GM21717 (cell line): ENCODE results near the gene NAA20.

Experiments
- ATAC-seq: cut with Tn5 transposase; IDR thresholded peaks from one replicate; pipeline ENCODE4 v1.9.1; 2021; ENCODE audit warnings: mild to moderate bottlenecking, moderate library complexity; ENCODE audit not compliant: unreplicated experiment

The NAA20 gene

GRCh38 chr20:20017844-20018185 lies 653 bp downstream of the NAA20 start:
- ATAC-seq: no peak

DNA sequence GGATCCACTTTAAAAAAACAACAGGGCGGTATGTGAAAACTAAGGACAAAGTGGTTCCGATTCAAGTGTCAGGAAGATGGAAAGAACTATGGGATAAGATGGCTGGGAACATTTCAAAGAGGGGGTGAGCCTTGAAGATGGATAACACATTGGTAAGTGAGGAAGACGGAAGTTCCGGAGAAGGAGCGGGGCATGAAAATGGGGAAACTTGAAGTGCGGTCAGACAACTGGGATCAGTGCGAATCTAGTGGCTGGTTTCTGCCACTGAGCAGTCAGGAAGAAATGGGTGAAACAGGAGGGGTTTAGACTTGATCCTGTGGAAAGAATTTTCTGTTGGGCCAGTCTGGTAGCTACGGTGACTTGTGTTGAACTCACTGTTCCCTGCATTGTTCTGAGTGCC lies 1.2 kb downstream of the NAA20 start:
- ATAC-seq: no peak

DNA sequence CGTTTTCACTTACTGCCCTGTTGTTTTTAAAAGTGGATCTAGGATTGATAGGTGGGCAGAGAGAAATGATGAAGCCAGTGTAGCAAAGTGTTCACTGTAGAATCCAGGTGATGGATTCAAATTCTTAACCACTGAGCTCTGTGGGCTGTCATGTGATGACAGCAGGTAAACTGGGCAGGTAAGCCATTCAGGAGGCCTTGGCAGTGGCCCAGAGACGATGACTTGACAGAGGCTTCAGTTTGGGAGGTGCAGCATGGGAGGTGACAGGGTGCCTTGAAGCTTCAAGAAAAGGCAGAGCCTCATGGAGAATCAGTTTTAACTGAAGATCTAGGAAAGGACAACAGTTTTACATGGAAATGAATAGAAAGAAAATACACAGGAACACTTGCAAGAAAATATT lies 2.0 kb downstream of the NAA20 start:
- ATAC-seq: no peak

GRCh38 chr20:20020908-20021307 lies 3.7 kb downstream of the NAA20 start:
- ATAC-seq: no peak

DNA sequence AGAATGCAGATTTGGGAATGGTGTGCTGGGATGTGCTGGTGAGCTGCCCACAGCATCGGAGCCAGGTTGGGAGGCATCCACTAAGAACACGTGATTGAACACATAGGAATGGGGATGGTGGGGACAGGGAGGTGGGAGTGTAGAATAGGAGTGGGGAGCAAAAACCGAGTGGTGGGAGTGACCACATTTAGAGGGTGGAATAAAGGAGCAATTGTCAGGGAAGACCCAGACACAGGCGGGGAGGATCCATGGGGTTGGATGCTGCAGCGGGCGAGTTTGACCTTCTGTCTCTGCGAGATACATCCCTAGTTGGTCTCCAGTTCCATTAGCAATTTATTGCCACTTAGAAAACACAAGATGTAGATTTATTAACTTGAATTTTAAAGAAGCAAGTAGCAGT lies 4.7 kb downstream of the NAA20 start:
- ATAC-seq: no peak

DNA sequence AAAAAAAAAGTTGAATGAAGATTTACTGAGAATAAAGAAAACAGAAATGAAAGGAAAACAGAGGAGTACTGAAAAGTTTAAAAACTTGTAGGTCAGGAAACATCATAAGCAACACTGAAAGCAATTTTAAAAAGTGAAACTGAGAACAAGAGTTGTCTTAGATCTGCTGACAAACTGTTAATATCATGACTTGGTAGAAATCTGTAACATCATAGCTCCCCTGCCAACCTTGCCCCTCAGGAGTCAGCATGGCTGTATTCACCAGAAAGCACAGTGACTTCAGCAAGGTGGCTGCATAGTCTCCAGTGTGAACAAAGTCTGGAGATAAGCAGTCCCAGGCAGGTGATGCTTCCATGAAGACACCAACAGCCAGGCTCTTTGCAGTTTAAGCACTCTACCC lies 5.3 kb downstream of the NAA20 start:
- peak; percentile 81 for ATAC-seq

- no peak for ATAC-seq
Observed at GRCh38 chr20:20023395-20023794, 6.2 kb downstream of the NAA20 start.

- ATAC-seq: no peak
Observed at GRCh38 chr20:20024942-20025341, 7.8 kb downstream of the NAA20 start.

DNA sequence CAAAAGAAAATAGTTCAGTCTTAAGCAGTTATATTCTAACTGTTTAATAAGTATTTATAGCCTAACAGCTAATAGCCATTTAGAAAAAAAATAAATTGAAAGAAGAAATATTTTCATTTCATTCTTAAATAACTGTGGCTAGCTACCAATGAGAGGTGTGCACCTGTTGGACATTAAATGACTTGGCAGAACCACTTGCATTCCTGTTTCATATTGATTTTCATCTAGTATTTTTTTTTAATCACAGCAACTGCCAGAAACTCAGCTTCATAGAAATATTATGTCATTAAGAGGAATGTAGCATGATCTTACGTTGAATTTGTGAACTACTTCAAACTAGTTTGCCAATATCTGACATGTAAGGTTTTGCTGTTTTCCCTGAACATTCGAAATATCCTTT lies 10.1 kb downstream of the NAA20 start:
- ATAC-seq: no peak

DNA sequence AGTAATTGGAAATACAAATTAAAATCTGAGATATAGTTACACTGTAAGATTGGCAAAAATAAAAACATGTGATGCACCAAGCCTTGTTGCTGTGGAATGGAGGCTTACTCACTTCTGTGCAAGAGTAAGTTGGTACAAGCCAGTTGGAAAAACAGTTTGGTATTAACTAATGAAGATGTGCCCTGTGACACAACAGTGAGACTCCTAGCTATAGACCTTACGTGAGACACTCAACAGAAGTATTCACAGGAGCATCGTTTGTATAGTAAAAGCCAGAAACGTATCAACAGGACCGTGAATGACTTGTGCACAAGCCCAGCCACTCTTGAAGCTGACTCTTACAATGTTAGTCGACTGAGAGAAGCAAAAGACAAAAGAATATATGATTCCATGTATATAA lies 14.6 kb downstream of the NAA20 start:
- ATAC-seq: no peak

DNA sequence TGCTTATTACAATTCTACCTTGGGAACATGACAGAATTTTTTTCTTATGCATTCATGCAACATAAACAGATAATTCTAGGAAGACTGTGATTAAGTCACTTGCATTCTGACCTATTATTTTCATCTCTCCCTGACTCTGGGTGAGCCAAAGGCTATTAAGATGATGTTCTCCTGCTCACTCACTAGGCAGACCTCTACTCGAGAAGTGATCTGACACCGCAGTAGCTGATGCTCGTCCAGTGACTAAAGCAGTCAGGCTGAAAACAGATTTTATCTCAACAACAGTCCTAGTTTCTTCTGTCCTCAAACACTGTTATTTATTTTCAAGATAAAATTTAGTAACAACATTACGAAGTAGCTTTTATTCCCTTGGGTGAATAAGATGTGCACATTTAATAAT lies 17.3 kb downstream of the NAA20 start:
- no peak for ATAC-seq

DNA sequence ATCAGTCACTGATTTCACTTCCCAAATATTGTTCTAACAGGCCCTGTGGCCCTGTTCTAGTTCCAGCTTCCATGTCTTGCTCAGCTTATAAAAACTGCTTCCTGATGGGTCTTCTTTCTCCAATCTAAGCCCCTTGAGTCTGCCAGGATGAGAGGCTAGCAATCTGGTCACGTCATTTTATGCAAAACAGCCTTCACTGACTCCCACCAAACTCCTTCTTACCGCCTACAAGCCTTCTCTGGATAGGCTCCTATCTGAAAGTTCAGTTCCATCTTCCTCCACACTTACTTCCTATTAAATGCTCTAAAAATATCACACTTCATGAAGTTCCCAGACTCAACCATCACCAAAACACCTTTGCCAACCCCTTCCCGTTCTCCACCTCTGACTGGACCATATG lies 19.6 kb downstream of the NAA20 start:
- no peak for ATAC-seq

- no peak for ATAC-seq
Observed at GRCh38 chr20:20037960-20038359, 20.8 kb downstream of the NAA20 start.

DNA sequence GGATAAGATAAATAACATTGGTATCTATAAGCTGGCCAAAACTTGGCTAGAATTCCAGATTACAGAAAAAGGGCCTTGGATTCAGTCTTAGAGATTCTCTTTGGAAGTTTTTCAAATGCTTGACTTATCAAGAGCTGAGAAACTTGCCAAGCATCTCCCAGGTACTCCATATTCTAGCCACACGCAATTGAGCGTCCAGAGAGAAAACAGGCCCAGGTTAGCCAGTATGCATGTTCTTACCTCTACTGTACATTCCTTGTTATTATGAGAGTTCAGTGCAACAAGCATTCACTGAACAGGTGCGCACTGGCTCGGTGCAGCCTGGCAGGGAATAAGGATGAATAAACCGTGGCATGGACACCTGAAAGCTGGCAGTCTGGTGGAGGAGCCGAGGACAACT lies 21.4 kb downstream of the NAA20 start:
- ATAC-seq: no peak

DNA sequence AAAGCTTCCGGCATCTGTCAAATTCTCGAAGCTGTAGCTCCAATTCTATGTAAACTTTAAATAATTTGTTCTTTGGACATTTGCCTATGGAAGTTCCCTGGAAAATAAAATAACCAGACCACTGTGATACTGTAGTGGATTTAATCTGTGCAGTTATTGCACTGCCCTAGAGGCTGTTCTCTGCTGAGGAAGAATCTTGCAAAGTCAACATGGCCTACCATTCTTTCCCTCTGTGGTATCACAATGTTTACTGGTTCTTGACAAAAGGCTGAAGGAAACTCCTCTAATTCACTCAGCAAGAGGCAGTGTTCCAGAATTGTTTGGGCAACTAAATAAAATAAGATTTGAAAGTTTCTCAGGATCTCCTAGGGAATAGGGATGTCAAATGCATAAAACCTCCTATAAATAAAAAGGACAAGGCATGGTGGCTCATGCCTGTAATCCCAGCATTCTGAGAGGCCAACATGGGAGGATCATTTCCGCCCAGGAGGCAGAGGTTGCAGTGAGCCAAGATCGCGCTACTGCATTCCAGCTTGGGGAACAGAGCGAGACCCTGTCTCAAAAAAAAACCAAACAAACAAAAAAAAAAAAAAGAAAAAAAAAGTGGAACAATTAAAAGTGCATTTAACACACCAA lies 22.7 kb downstream of the NAA20 start:
- no peak for ATAC-seq

DNA sequence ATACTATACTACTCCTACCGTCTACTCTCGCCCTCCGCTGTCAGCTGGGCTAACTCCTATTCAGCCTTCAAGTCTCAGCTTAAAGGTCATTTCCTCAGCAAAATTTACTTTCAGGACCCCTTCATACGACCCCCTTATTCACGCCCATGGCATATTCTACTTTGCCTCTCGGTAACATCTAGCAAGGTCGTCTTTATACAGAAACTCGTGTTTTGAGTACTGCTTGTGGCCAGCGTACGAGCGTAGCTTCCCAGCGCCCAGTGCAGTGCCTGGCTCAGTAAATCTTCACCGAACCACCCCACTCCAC lies 34.6 kb downstream of the NAA20 start:
- no peak for ATAC-seq

GRCh38 chr20:20052074-20052970 lies 35.2 kb downstream of the NAA20 start, which contains the start of the genes CFAP61 and CRNKL1:
CFAP61 (plus strand) TSS chr20:20052532; CDS start chr20:20056654, 4,122 bp downstream.
CRNKL1 (minus strand) TSS chr20:20052466; CDS start chr20:20052342, 124 bp downstream.
- peak; percentile 92 for ATAC-seq

DNA sequence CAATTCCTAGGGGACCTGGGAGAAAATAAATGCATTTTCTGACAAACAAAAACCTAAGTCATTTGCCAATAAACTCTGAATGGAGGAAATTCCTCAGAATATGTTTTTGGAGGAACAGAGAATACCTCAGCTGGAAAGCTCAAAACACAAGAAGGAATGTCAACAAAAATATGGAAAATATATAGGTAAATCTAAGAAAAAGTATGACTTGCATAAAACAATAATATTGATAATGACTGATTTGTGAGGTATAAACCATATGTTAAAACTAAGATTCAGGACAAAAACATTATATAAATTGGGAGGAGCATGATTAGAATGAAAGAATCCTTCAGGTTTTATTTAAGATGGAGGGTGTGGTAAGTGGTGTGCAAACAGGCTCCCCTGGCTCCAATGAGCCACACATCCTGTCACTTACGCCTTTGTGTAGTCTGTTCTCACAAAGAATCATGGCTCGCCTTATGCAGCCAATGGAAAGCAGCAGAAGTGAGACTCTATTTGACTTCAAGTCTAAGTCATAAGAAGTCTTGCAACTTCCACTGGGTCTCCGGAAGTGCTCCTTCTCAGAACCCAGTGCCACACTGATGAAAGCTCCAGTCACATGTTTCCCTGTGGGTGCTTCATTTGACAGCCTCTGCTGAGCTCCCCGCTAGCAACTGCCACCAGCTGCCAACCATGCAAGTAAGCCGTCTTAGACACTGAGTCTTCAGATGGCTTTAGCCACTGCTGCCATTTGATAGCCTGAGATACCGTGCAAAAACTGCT lies 43.3 kb downstream of the NAA20 start:
- ATAC-seq: no peak

GRCh38 chr20:20063941-20064702 lies 47.0 kb downstream of the NAA20 start:
- ATAC-seq: no peak

DNA sequence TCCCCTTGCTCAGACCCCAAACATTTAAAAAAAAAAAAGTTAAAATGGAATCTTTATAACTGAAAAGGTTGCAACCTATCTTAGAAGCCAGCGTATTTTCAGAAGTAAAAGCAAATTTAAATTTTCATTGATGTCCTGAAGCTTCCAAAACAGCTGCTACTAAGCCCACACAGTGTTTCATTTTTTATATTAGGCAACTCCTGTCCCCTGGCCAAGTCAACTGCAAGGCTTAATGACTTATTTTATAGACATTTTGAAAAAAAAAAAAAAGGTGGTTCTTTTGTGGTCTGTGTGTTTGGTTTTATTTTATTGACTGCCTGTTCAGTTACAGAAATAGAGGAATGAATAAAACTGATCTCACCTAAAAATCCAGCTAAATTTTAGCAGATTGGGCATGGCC lies 48.2 kb downstream of the NAA20 start:
- ATAC-seq: no peak
